Measurements from ENCODE around the gene COMMD4. TPM values are rescaled to one million over a fixed set of nuclear protein-coding genes. Genes with fewer than 3 reads are reported as not detected.

COMMD4 gene
- polyA plus RNA-seq, 1 of the 3 experiments (the other 2 are of a cell fraction): 223 TPM

DNA sequence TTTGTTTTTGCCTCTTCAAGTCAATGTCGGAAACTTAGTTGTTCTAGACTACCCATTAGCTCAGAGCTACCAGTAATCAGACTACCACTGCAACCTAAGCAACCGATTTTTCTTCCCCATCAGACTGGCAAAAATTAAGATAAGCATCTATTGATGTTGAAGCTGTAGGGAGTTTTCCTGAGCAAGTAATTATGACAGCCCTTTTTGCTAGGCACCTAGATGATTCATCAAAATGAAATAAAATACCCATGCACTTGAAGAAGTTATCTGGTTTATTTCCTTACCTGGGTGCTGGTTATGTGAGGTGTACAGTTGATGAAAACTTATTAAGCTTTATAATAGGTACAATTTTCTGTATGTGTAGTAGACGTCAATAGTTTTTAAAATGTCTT, 554 bp upstream of the COMMD4 start:
- no peaks in the 10 kb centered on the region for H4K20me1 ChIP-seq (ENCODE audit: insufficient read depth)

DNA sequence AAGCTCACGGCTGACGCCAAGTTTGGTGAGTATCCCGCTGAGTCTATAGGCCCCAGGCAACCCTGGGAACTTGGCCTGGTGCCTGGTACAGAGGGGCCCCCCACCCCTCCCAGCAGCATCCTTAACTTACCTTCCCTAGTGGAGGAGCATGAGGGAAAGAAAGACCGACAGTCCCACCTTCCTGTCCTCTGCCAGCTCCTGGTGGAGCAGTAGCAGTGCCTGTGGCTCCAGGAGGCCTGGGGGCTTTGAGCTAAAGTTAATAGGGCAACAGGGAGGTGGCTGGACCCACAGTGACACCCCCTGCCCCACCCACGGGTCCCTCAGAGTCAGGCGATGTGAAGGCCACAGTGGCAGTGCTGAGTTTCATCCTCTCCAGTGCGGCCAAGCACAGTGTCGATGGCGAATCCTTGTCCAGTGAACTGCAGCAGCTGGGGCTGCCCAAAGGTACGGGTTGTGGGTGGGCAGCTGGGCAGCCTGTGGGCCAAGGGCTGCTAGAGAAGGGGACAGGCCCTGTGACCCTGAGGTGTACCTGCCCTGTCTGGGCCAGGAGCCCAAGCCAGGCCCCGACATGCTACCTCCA, 2.9 kb downstream of the COMMD4 start:
- no peak overlapping the region for H2AFZ ChIP-seq (ENCODE audit: low read depth)
- no peaks in the 10 kb centered on the region for H3K9me3 ChIP-seq
- H3K27me3 ChIP-seq (ENCODE audit: insufficient read depth): no peaks in the 10 kb centered on the region
- H3K9me2 ChIP-seq: no peaks in the 10 kb centered on the region
- POLR2A ChIA-PET: no interaction called here
- H3K79me2 ChIP-seq (ENCODE audit: insufficient read depth): peaks cover 17% of the 10 kb centered on the region
- CTCF ChIA-PET: interaction anchor here (0.8 to 1.0 kb wide), 3 partner anchors 22 to 309 kb away, joined by 3 to 4 read pairs (median 3); no protein-coding TSS in a partner anchor
- H3K4me3 ChIP-seq (ENCODE audit: low read depth in 2 of 2, low read length in 1 of 2): no peak overlapping the region
- H4K20me1 ChIP-seq (ENCODE audit: insufficient read depth): no peaks in the 10 kb centered on the region
- DNase-seq: no peak
- H3F3A ChIP-seq (replicated peaks; ENCODE audit: insufficient read depth): peaks cover 6% of the 10 kb centered on the region
- H3K4me2 ChIP-seq: no peak overlapping the region
- H3K9ac ChIP-seq: no peak overlapping the region
- H3K4me1 ChIP-seq (ENCODE audit: control insufficient read depth in 1 of 2, insufficient read depth in 2 of 2, low read depth in 1 of 2, low read length in 1 of 2): peaks cover 0 to 8% of the 10 kb centered on the region in 2 experiments; a peak in 3 of 4 replicates
- 81% methylated on average over 4 of the region's 11 CpGs for WGBS (ENCODE audit: low lambda C conversion rate)
- H3K27ac ChIP-seq (ENCODE audit: low read depth in 2 of 2, low read length in 1 of 2): no peak overlapping the region
- peaks cover 0 to 16% of the 10 kb centered on the region in 2 experiments for H3K36me3 ChIP-seq (replicated peaks in 1 of 2; ENCODE audit: control insufficient read depth in 1 of 2, insufficient read depth in 2 of 2, low read length in 1 of 2)
- no peak for TF ChIP-seq POLR2AphosphoS5 (IDR thresholded peaks at IDR 0.05; ENCODE audit: low read depth, low read length)
- TF ChIP-seq CHD2 (IDR thresholded peaks at IDR 0.05; ENCODE audit: low read length, partially characterized antibody): no peak
- TF ChIP-seq GATA2 (CRISPR knock-in tag; IDR thresholded peaks at IDR 0.05): no peak
- TF ChIP-seq, protein P1, sequence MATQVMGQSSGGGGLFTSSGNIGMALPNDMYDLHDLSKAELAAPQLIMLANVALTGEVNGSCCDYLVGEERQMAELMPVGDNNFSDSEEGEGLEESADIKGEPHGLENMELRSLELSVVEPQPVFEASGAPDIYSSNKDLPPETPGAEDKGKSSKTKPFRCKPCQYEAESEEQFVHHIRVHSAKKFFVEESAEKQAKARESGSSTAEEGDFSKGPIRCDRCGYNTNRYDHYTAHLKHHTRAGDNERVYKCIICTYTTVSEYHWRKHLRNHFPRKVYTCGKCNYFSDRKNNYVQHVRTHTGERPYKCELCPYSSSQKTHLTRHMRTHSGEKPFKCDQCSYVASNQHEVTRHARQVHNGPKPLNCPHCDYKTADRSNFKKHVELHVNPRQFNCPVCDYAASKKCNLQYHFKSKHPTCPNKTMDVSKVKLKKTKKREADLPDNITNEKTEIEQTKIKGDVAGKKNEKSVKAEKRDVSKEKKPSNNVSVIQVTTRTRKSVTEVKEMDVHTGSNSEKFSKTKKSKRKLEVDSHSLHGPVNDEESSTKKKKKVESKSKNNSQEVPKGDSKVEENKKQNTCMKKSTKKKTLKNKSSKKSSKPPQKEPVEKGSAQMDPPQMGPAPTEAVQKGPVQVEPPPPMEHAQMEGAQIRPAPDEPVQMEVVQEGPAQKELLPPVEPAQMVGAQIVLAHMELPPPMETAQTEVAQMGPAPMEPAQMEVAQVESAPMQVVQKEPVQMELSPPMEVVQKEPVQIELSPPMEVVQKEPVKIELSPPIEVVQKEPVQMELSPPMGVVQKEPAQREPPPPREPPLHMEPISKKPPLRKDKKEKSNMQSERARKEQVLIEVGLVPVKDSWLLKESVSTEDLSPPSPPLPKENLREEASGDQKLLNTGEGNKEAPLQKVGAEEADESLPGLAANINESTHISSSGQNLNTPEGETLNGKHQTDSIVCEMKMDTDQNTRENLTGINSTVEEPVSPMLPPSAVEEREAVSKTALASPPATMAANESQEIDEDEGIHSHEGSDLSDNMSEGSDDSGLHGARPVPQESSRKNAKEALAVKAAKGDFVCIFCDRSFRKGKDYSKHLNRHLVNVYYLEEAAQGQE (IDR thresholded peaks at IDR 0.05; ENCODE audit: low read depth, low read length): no peak
- no peak for TF ChIP-seq RXRA (IDR thresholded peaks at IDR 0.05; ENCODE audit: borderline replicate concordance, low read depth)
- TF ChIP-seq RCOR1 (IDR thresholded peaks at IDR 0.05; ENCODE audit: low read length): no peak
- no peak for TF ChIP-seq MEF2A (IDR thresholded peaks at IDR 0.05; ENCODE audit: borderline replicate concordance, low read depth)
- no peak for TF ChIP-seq NFIC (IDR thresholded peaks at IDR 0.05; ENCODE audit: borderline replicate concordance)
- no peak for TF ChIP-seq EZH2phosphoT487 (IDR thresholded peaks at IDR 0.05; ENCODE audit: borderline replicate concordance, low read depth)
- no peak for TF ChIP-seq JUND (IDR thresholded peaks at IDR 0.05)

More for the DNA sequence above, 554 bp upstream of the COMMD4 start:
- TF ChIP-seq SIN3A (IDR thresholded peaks at IDR 0.05; ENCODE audit: borderline replicate concordance, low read depth, low read length): no peak
- no peak for TF ChIP-seq EP300 (IDR thresholded peaks at IDR 0.05; ENCODE audit: borderline replicate concordance in 1 of 2, low read depth in 1 of 2, low read length in 1 of 2)
- no peak for TF ChIP-seq TCF12 (IDR thresholded peaks at IDR 0.05)
- no peak for TF ChIP-seq EZH2phosphoT487 (IDR thresholded peaks at IDR 0.05; ENCODE audit: borderline replicate concordance, low read depth)
- TF ChIP-seq NRF1 (IDR thresholded peaks at IDR 0.05; ENCODE audit: low read depth, low read length): no peak
- TF ChIP-seq, protein P1 (IDR thresholded peaks at IDR 0.05; ENCODE audit: low read depth, low read length): no peak
- no peak for TF ChIP-seq ELF1 (IDR thresholded peaks at IDR 0.05)
- TF ChIP-seq RCOR1 (IDR thresholded peaks at IDR 0.05; ENCODE audit: low read length): no peak
- no peak for TF ChIP-seq SMC3 (IDR thresholded peaks at IDR 0.05; ENCODE audit: low read depth, low read length)
- no peak for TF ChIP-seq MXI1 (IDR thresholded peaks at IDR 0.05; ENCODE audit: low read depth, low read length)
- TF ChIP-seq FOXJ3 (CRISPR knock-in tag; IDR thresholded peaks at IDR 0.05): no peak
- TF ChIP-seq, protein P2, sequence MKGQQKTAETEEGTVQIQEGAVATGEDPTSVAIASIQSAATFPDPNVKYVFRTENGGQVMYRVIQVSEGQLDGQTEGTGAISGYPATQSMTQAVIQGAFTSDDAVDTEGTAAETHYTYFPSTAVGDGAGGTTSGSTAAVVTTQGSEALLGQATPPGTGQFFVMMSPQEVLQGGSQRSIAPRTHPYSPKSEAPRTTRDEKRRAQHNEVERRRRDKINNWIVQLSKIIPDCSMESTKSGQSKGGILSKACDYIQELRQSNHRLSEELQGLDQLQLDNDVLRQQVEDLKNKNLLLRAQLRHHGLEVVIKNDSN (IDR thresholded peaks at IDR 0.05; ENCODE audit: borderline replicate concordance, low read depth): no peak
- no peak for TF ChIP-seq GABPA (IDR thresholded peaks at IDR 0.05; ENCODE audit: low read depth)
- no peak for TF ChIP-seq YY1 (IDR thresholded peaks at IDR 0.05; ENCODE audit: low read depth)
- Histone ChIP-seq H3K9me2 (no peaks in the 10 kb centered on the region), H3K79me2 (ENCODE audit: insufficient read depth) (peaks cover 17% of the 10 kb centered on the region), H3K9me3 (no peaks in the 10 kb centered on the region), H3K4me3 (ENCODE audit: low read depth in 2 of 2, low read length in 1 of 2) (peak overlapping the region; percentile 73 to 90), H3F3A (replicated peaks; ENCODE audit: insufficient read depth) (no peaks in the 10 kb centered on the region), H3K9ac (peak overlapping the region; percentile 95), H3K4me2 (peak overlapping the region; percentile 93), H3K4me1 (ENCODE audit: control insufficient read depth in 1 of 2, insufficient read depth in 2 of 2, low read depth in 1 of 2, low read length in 1 of 2) (peaks cover 0 to 8% of the 10 kb centered on the region in 2 experiments; a peak in 3 of 4 replicates), H3K27me3 (ENCODE audit: insufficient read depth) (no peaks in the 10 kb centered on the region), H3K27ac (ENCODE audit: low read depth in 2 of 2, low read length in 1 of 2) (peak overlapping the region; percentile 33 to 64; a peak in 3 of 4 replicates), H3K36me3 (replicated peaks in 1 of 2; ENCODE audit: control insufficient read depth in 1 of 2, insufficient read depth in 2 of 2, low read length in 1 of 2) (peaks cover 0 to 9% of the 10 kb centered on the region in 2 experiments), H2AFZ (ENCODE audit: low read depth) (peak overlapping the region; percentile 100)
- 48% methylated on average over 3 of the region's 3 CpGs for WGBS (ENCODE audit: low lambda C conversion rate)
- DNase-seq: no peak
- ChIA-PET POLR2A (interaction anchor here (1.0 to 1.4 kb wide), 2 partner anchors 12 to 34 kb away, joined by 6 to 7 read pairs; partner anchors contain the start of genes MAN2C1 and NEIL1), CTCF (interaction anchor here (1.0 to 1.8 kb wide), 3 partner anchors 12 to 32 kb away, joined by 3 to 4 read pairs (median 4); partner anchors contain the start of gene NEIL1)

Measured in SK-N-SH (cell line).